Dermis microvascular lymphatic vessel endothelial cell (primary cell): ENCODE data around the gene FOXI1. TPM values are rescaled to one million over a fixed set of nuclear protein-coding genes. Genes with fewer than 3 reads are reported as not detected.
"Not testable (repeated sequence)": the region's sequence is repeated elsewhere in the genome, so short reads cannot be mapped to it uniquely, and the experiment has no call there.

ENCODE experiments used
- DNase-seq, 2 donors: peaks; one replicate each; pipeline versions ENCODE4 v3.0.0 to v3.0.0-alpha.2; 2010; ENCODE audit warnings: low read depth in 2 of 2
- total RNA-seq: library from RNA; depleted of rRNA; stranded (reverse); fragments of >200 nt; gene quantifications from 2 replicates; pipeline ENCODE4 v1.2.1, GENCODE V29; 2014

Gene FOXI1
- total RNA-seq, 1 donor from 2014 or later: not detected

GRCh38 chr5:170092455-170093101, 13.1 kb upstream of the FOXI1 start:
- DNase-seq: no peak

- DNase-seq: not testable (repeated sequence)
Measured at GRCh38 chr5:170094329-170094728, 11.4 kb upstream of the FOXI1 start.

GRCh38 chr5:170095646-170096045, 10.1 kb upstream of the FOXI1 start:
- peak; percentile 15 to 30 for DNase-seq

GRCh38 chr5:170097934-170098333, 7.8 kb upstream of the FOXI1 start:
- peak; percentile 25 to 30 for DNase-seq

GRCh38 chr5:170100066-170100943, 5.4 kb upstream of the FOXI1 start:
- peak; percentile 55 to 83 for DNase-seq

- DNase-seq: no peak
Measured at GRCh38 chr5:170103447-170103846, 2.2 kb upstream of the FOXI1 start.

GRCh38 chr5:170104299-170104698, 1.4 kb upstream of the FOXI1 start:
- DNase-seq: no peak

GRCh38 chr5:170104710-170105109, 987 bp upstream of the FOXI1 start:
- DNase-seq: no peak

- no peak for DNase-seq
Measured at GRCh38 chr5:170107674-170108073, 2.0 kb downstream of the FOXI1 start.

GRCh38 chr5:170108266-170108785, 2.6 kb downstream of the FOXI1 start:
- no peak for DNase-seq

- DNase-seq: no peak
Measured at GRCh38 chr5:170109059-170110031, 3.6 kb downstream of the FOXI1 start.

- DNase-seq: no peak
Measured at GRCh38 chr5:170110403-170111087, 4.8 kb downstream of the FOXI1 start.

- no peak for DNase-seq
Measured at GRCh38 chr5:170111088-170111785, 5.5 kb downstream of the FOXI1 start.

GRCh38 chr5:170112876-170113521, 7.3 kb downstream of the FOXI1 start:
- DNase-seq: no peak

GRCh38 chr5:170113522-170113900, 7.8 kb downstream of the FOXI1 start:
- no peak for DNase-seq

GRCh38 chr5:170114271-170114670, 8.6 kb downstream of the FOXI1 start:
- no peak for DNase-seq

- no peak for DNase-seq
Measured at GRCh38 chr5:170115925-170116324, 10.2 kb downstream of the FOXI1 start.

GRCh38 chr5:170117736-170118135, 12.0 kb downstream of the FOXI1 start:
- DNase-seq: no peak

- DNase-seq: no peak
Measured at GRCh38 chr5:170120576-170120975, 14.9 kb downstream of the FOXI1 start.

- no peak for DNase-seq
Measured at GRCh38 chr5:170121321-170121720, 15.6 kb downstream of the FOXI1 start.
